ENCODE data around the gene ACOXL.

Gene ACOXL

DNA sequence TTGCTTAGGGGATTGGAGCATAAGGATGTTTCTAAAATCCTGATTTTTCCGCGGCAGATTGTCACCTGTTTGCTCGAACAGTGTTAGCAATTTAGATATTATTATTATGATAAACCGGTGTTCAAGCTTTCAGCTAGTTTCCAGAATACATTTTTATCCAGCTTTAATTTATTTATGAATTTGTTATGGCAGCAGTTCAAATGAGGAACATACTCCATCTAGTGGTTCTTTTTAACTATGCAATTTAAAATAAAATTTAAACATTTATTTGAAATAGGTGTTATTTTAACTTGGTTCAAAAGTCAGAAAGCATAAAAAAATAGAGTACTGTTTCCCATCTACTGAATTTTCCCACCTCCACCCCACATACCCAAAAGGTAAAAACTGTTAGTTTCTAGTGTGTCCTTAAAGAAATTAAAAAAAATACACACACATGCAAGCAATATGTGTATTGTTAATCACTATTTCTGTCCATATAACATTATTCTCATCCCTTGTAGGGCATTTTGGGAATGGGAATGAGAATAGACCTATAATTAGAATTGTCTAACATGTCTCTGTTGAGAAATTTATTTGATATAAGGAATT is 23.2 kb downstream of the ACOXL start:
- DNase-seq (ENCODE audit: low read depth) = no peak

DNA sequence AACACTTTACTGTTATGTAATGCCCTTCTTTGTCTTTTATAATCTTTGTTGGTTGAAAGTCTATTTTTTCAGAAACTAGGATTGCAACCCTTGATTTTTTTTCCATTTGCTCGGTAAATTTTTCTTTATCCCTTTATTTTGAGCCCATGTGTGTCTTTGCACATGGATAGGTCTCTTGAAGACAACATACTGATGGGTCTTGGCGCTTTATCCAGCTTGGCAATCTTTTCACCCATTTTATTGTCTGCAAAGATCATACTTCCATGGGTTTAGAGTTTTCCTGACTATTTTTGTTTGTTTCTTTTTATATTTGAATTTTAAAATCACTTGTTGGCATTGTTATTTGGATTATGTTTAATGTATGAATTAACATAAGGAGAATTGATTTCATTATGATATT is 27.0 kb downstream of the ACOXL start:
- no peak for DNase-seq (ENCODE audit: low read depth)

DNA sequence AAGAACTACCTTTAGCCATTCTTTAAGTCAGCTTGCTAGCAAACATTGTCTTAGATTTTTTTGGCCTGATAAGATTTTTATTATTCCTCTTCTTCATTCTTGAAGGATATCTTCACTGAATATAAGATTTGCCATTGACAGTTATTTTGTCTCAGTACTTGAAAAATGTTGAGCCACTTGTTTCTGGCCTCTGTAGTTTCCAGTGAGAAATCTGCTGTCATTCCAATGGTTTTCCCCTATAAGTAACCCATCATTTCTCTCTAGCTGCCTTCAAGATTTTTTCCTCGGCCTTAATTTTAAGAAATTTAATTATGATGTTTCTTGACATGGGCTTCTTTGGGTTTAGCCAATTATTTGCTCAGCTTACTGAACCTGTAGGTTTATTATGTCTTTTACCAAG is 32.6 kb downstream of the ACOXL start:
- DNase-seq (ENCODE audit: low read depth) = no peak

DNA sequence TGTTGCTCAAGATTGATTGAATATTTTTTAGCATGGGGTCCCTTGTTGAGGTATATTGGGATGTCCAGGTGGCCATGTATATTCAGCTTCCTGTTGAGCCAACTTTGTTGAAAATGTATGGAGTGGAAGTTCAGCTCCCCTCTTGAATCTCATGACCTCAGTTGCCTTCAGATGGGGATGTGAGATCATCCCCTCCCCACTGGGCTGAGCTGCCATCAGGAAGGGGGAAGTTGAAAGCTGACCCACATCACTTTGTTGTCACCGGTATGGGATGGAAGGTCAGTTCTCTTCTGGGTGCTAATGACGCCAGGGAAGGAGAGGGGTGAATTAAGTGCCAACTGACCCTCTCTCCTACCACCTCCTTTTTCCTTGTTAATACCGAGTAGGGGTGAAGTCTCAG is 33.9 kb downstream of the ACOXL start:
- no peak for DNase-seq (ENCODE audit: low read depth)

DNA sequence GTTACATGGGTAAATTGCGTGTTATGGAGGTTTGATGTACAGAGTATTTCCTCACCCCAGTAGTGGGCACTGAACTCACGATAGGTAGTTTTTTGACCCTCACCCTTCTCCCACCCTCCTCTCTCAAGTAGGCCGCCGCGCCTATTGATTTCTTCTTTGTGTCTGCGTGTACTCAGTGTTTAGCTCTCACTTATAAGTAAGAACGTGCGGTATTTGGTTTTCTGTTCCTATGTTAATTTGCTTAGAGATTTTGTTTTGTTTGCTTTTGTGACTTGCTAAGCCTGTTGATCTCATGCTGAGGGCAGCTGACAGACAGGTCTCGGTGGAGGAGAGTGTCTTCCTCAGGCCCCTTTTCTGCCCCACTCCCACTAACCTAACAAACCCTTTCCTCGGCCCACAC is 36.2 kb downstream of the ACOXL start:
- no peak for DNase-seq (ENCODE audit: low read depth)

DNA sequence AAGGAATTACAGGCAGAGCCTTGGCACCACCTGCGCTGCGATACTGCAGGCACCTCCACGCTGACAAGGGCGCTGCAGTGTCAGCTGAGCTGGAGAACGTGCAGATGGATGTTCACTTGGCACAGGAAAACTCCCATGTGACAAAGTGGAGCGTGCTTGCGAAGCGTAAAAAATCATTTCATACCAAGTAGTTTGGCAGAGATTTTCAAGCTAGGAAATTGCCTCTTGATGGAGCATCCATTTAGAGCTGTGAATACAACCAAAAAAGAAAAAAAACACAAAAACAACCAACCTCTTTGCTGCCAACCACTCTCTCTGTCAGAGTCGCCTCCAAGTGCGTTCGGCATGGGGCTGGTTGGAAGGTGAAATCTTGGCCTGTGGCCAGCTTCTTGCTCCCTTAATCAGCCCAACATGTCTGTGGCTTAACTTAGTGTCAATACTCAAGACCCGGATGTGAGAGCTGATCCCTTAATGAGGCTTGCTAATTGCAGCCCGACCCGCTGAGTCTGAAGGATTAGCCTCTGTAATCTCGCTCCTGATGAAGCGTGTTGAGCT is 38.1 kb downstream of the ACOXL start:
- DNase-seq (ENCODE audit: low read depth) = no peak

DNA sequence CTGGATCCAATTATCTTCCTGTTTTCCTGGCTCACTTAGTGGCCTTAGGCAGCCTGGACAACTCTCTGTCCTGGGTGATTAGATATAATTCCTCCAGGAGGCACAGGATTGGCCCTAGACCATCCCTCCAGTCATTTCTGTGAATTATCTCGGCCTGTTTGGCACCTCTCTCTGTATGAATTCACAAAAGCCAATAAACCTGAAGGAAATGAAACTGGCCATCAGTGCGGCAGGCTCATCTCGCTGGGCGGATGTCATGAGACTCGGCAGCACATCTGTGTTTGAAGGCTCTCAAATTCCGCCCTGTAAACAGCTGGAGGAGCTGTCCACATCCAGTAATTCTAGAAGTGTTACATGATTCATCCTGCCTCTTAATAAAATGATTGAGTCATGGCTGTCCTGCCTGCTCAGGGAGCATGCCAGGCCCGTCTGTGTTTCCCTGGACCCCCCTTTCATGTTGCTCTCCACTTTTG is 38.6 kb downstream of the ACOXL start:
- DNase-seq (ENCODE audit: low read depth) = no peak

DNA sequence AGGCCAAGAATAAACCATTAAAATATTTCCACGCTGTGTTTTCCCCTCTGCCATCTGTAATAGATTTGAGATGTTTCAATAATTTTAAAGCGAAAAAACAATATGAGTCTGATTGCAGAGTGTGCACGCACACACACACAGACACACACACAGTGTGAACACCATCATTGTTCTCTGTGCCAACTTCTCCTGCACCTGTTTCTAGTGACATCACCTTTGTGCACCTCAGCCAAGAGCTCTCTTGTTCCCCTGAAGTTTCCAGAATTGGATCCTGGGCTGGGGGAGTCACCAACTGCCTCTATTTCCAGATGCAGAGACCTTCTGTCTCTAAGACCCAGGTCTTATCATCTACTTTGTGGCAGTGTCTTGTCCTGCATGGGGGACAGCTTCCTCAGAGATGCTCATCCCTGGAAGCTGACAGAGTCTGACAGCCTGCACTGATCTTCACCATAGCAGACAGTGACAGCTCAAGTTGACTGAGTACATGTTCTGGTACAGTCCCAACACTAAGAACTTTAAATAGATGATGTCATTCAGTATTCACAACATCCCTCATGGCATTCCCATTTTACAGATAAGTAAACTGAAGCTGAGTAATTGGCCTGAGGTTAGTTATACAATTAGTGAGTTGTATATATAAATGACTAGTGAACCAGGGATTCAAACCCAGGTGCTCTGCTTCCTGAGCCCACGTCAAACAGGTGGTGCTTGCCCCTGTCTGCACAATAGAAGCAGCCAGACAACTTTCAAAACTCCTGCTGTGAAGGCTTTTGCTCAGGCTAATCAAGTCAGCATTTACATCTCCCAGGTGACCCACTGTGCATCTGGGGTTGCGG is 39.4 kb downstream of the ACOXL start:
- DNase-seq (ENCODE audit: low read depth) = no peak

DNA sequence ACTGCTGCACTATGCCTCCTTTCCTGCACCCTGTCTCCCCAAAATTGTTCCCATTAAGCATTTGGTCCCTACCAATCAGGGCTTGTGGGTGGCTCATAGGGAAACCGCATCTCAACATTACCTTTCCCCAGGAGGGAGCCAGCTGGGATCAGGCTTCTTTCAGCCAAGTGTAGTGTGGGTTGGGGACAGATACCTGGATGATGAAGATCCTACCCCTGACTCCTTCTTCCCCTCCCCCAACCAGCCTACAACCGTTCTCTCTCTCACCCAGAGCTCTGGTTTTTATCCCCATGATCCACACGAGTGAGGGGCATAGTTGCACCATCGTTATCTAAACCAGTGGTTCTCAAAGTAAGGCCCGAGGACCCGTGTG is 40.0 kb downstream of the ACOXL start:
- DNase-seq (ENCODE audit: low read depth) = no peak

DNA sequence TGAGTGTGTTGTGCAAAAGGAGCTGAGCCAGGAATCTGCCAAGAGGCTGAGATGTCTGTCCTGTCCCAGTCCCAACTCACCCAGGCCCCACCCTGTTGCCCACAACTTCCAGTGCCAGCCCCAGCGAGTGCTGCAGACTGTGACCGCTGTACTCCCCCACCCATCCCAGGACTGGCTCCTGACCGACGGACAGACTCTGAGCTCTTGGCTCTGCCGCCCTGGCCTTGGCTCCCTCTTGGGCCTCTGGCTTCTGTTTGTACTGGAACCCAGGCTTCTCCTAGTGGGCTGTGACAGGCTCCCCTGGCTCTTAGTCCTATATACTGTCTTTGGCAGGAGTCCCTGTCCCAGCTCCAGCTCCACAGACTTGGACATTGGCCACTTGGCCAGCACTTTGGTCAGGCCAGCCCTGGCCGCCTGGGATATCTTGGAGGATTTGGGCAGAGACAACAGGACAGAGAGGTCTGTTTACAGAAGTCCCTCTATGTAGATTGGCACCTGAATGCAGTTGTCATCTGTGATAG is 41.1 kb downstream of the ACOXL start:
- DNase-seq (ENCODE audit: low read depth) = no peak

DNA sequence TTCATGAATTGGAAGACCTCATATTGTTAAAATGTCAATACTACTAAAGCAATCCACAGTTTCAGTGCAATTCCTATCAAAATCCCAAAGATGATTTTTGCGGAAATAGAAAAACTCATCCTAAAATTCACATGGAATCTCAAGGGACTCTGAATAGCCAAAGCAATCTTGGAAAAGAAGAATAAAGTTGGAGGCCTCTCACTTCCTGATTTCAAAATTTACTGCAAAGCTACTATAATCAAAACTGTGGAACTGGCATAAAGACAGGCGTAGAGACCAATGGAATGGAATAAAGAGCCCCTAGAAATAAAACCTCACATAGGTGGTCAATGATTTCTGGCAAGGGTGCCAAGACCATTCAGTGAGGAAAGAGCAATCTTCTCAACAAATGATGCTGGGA is 42.3 kb downstream of the ACOXL start:
- DNase-seq (ENCODE audit: low read depth) = no peak

DNA sequence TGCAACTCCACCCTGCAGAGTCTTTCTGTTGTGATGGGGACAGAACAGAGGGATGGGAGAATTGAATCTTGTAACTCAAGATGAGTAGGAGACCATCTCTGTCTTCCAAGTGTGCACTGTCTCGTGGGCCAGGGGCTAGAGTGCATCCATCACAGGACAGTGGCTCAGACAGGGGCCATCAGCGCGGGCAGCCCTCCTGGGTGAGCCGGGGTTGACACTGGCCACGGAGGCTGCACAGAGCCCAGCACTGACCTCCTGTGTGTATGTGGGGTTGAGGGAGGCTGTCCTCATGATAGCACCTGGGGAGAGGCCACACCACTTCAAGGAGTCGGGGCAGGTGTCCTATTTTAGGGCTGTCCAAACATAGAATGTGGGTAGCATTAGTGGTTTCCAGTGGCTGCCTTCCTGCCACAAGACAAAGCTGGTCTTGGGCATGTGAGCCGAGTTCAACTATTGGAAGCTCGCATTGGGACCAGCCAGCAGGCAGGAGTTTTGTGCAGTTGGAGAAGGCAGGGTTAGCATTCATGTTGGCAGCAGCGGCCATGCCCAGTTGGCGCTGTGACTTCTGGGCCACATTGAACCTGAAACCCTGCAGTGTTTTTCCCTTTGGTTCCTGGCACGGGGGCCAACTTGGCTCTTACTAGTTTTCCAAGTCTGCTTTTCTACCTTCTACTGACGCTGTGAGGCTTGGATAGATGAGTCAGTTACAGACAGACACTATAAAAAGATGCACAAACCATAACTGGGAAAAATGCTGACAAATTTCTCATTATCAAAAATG is 45.3 kb downstream of the ACOXL start:
- DNase-seq (ENCODE audit: low read depth) = no peak

DNA sequence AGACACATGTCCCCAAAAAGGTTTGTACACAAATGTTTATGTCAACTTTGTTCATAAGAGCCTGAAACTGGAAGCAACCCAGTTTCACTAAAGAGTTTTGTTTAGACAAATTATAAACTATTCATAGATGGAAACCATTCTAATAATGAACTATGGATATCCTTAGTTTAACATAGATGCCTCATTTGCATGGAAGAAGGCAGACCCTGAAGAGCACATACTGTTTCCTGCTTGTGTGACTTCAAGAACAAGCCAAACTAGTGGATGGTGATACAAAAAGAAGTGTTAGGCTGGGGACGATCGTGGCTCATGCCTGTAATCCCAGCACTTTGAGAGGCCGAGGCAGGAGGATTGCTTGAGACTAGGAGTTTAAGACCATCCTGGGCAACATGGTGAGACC is 48.1 kb downstream of the ACOXL start:
- no peak for DNase-seq (ENCODE audit: low read depth)

DNA sequence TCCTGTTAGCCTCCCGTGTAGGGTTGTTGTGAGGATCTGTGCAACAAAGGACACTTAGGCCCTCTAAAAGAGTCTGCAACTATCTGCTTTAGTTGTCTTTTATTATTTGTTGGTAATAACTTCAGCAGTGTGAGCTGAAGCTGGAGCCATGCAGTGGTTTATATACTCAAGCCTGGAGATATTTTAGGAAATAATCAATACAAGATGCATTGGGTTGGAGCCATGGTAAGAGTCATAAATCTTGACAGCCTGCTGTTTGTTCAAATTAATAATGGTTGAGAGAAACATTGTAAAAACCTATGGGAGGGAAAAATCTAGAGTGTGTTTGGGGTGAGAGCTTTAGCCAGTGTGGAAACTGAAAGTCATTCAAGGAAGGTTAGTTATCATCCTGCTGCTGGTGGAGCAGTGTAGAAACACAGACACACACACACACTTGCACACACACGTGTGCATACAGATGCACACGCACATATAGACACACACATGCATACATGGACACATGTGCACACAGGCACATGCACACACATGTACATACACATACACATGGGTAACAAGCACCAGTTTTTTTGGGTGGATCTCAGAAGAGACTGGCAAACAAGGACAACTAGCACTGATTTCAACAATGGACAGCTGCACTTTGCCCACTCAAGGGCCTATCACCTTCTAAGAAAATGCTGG is 51.0 kb downstream of the ACOXL start:
- DNase-seq (ENCODE audit: low read depth) = no peak

DNA sequence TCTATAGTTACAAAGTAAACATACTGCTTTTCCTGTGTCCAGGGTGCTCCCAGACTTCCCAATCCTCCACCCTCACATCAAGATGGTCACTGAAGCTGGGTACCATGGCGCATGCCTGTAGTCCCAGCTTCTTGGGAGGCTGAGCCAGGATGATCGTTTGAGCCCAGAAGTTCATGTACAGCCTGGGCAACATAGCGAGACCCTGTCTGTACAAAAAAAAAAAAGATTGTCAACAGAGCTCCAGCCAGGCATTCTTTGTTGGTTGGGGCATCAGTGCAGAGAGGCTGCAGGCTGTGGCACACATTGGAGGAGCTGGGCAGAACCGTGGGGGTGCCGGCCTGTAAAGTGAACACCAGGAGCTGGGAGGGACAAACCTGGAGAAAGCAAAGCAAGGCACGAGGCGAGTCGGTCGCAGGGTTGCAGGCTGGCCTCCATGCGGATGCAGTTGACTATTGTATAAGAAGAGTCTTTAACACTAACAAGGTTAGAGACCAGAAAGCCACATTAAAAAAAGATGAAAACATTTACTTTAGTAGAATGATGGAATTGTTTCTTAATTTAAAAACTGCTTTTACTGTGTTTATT is 51.8 kb downstream of the ACOXL start:
- no peak for DNase-seq (ENCODE audit: low read depth)

DNA sequence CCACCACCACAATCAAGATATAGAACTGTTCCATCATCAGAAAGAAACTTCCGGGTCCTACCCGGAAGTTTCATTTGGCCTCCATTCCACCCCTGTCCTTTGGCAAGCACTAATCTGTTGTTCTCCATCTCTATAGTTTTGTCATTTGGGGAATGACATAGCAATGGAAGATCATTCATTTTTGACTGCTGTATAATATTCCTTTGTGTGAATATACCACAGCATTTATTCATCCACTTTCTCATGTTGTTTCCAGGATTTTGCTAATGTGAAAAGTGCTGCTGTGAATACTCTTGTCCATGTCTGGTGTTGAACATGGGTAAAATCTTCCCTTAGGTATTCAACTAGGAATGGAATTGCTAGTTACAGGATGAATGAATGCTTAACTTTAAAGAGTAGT is 53.1 kb downstream of the ACOXL start:
- DNase-seq (ENCODE audit: low read depth) = no peak

DNA sequence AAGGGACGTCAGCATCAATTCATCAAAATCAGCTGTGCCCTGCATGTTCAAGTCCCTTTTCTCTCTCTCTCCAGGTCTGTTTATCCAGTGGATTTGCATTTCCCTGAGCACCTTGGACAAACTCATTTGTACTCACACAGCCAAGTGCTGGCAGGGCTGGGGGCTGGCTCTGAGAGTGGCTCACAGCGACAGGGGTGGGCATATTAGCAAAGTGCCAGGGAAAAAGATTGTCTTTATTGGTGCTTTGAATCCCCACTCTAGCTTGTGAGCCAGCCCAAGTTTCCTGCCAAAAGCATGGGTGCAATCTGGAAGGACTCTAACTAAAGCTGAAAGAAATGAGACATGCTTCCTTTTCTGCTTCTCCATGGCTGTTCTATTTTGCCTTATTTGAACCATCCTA is 56.6 kb downstream of the ACOXL start:
- no peak for DNase-seq (ENCODE audit: low read depth)

DNA sequence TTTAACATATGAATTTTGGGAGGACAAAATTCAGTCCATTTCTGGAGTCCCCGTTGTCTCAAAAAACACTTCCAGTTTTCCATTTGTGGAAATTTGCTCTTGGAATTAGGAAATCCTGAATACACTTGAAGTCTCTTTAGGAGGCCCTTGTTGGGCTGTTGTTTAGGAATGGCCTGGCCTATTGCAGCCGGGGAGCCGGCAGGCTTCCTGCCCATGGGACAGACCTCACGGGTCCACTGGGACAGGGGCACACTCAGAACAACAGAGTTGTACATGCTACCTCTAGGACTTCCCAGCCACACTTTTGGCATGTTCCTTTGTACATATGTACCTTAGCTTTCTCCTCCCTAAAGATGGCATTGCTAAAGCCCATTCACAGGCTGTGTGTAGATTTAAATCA is 57.3 kb downstream of the ACOXL start:
- DNase-seq (ENCODE audit: low read depth) = no peak

DNA sequence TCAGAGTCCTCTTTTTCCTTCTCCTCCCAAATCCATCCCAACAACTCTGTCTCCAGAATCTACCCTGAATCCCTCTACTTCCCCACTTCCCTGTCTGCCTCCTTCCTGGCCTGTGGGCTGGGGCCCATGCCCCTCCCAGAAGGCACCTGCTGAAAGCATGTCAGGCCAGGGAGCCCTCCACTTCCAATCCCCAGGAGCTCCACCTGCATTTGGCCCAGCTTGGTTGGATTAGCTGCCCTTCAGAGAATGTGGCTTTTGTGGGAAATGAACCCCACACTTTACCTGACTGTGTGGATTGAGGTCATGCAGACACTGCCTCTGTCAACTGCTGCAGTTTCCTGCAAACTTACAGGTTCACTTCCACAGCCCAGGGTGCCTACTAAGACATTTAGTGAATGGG is 58.5 kb downstream of the ACOXL start:
- no peak for DNase-seq (ENCODE audit: low read depth)

DNA sequence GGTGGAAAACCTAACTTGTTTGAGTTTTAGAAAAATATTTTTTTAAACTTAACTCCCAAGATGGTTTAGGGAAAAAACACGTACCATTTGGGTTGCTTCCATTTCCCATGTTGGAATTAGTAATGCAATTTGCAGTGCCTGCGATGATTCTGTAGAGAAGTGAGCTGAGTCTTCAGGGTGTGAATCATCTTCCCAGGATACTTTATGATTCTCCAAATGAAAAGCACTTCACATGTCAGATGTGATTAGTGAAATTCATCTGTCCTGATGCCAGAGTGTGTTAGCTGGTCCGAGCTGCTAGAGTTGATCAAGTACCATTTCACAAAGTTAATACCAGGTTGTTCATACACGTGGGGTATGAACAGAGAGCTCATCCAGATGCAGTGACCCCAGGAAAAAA is 59.1 kb downstream of the ACOXL start:
- no peak for DNase-seq (ENCODE audit: low read depth)

DNA sequence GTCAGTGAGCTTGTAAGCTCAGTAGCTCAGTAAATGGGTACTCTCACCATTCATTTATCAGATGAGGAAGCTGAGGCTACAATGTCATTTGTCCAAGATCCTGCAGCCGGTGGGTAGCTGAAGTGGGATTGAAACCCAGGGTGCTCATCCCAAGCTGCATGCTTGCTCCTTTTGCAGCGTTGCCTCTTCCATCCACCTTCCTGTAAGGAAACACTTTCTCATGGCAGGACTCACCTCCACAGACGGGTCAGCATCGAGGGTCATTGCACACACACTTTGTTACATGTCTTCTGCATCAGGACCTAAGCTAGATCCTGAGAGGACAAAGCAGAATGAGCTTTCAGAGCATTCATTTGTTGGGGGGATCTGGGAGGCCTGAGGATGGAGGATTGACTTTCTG is 60.7 kb downstream of the ACOXL start:
- no peak for DNase-seq (ENCODE audit: low read depth)

DNA sequence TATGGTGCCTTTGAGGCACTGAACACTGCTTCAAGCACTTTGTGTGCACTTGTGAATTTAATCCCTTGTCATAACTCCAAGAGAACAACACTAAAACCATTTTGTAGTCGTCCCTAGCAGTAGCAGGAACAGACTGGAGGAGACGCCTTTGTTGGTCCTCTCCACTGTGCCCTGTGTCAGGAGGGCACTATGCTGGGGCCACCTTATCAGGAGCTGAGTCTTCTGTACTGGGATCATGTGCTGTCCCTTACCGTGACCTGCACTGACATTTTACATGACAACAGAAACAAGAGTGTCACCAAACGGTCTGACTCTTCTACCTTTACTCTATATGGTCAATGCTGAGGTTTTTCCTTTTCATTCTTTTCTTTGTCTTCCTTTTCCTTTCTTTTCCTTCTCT is 62.0 kb downstream of the ACOXL start:
- DNase-seq (ENCODE audit: low read depth) = no peak

Data from stimulated activated CD8-positive, alpha-beta memory T cell treated with anti-CD3 and anti-CD28 coated beads, Interleukin-15, amount 100 ng/mL, for 1 hour (primary cell).